Measurements from ENCODE around the gene DLGAP1.

DNA sequence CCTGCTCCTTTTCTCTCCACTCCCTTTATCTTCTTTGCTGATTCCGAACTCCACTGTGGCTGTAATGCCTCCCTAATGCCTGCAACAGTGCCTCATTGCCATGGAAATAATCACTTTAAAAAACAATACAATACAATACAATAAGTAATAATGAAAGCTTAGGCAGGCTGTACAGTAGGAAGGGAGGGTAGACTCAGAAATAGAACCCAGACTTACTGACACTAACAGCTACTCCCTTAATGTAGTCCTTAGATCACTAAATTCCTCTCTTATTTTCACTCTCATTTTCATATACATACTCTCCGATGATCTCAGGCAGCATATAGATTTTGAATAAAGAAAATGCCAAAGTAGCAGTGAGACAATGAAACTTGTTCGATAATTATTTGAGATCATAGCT lies 70.2 kb downstream of the DLGAP1 start:
- TF ChIP-seq, protein P1, sequence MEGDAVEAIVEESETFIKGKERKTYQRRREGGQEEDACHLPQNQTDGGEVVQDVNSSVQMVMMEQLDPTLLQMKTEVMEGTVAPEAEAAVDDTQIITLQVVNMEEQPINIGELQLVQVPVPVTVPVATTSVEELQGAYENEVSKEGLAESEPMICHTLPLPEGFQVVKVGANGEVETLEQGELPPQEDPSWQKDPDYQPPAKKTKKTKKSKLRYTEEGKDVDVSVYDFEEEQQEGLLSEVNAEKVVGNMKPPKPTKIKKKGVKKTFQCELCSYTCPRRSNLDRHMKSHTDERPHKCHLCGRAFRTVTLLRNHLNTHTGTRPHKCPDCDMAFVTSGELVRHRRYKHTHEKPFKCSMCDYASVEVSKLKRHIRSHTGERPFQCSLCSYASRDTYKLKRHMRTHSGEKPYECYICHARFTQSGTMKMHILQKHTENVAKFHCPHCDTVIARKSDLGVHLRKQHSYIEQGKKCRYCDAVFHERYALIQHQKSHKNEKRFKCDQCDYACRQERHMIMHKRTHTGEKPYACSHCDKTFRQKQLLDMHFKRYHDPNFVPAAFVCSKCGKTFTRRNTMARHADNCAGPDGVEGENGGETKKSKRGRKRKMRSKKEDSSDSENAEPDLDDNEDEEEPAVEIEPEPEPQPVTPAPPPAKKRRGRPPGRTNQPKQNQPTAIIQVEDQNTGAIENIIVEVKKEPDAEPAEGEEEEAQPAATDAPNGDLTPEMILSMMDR (IDR thresholded peaks at IDR 0.05): no peak
- TF ChIP-seq POLR2A (IDR thresholded peaks at IDR 0.05) (no peak), EP300 (IDR thresholded peaks at IDR 0.05) (no peak)

Measured in gastroesophageal sphincter (tissue), 3 donors.